ENCODE results near the gene PDGFA.

GRCh38 chr7:462173-463103 is 57.2 kb downstream of the PDGFA start:
- TF ChIP-seq CTCF (optimal IDR thresholded peaks at IDR 0.05 in 1 of 3, IDR thresholded peaks at IDR 0.05 in 1 of 3, conservative IDR thresholded peaks at IDR 0.05 in 1 of 3; ENCODE audit: extremely low read depth in 1 of 3, insufficient read depth in 2 of 3, low read length in 3 of 3): no peak
- no peak for TF ChIP-seq EZH2 (IDR thresholded peaks at IDR 0.05; ENCODE audit: low read length)
